Liver (tissue), 3 donors: ENCODE measurements around the gene ENO3.

Experiments used
- FOXA1 ChIP-seq: IDR thresholded peaks from 2 replicates; pipeline ENCODE4 v1.6.1; 2016; ENCODE audit warnings: antibody characterized with exemption
- GABPA ChIP-seq, 2 donors: IDR thresholded peaks in 1 of 2; conservative IDR thresholded peaks in 1 of 2; 2 replicates each; pipeline ENCODE4 v1.6.1; 2016; ENCODE audit warnings: antibody characterized with exemption in 2 of 2, mild to moderate bottlenecking in 1 of 2, moderate library complexity in 1 of 2
- JUND ChIP-seq, 2 donors: IDR thresholded peaks; 2 replicates each; pipeline ENCODE4 v1.6.1; 2016; ENCODE audit warnings: antibody characterized with exemption in 2 of 2
- NR2F2 ChIP-seq: IDR thresholded peaks from 2 replicates; pipeline ENCODE4 v1.6.1; 2016; ENCODE audit warnings: antibody characterized with exemption
- RAD21 ChIP-seq, 2 donors: IDR thresholded peaks; 2 replicates each; pipeline ENCODE4 v1.6.1; 2016; ENCODE audit warnings: antibody characterized with exemption in 2 of 2, mild to moderate bottlenecking in 2 of 2
- RXRA ChIP-seq, 2 donors: IDR thresholded peaks; 2 replicates each; pipeline ENCODE4 v1.6.1; 2017 to 2018; ENCODE audit warnings: antibody characterized with exemption in 2 of 2, mild to moderate bottlenecking in 1 of 2
- SP1 ChIP-seq: IDR thresholded peaks from 2 replicates; pipeline ENCODE4 v1.6.1; 2018; ENCODE audit warnings: antibody characterized with exemption, mild to moderate bottlenecking
- TAF1 ChIP-seq: conservative IDR thresholded peaks from 2 replicates; pipeline ENCODE4 v1.6.1; 2016; ENCODE audit warnings: antibody characterized with exemption, mild to moderate bottlenecking
- TF ChIP-seq, protein P1 (sequence below): fragments of 150-350 bp; IDR thresholded peaks from 2 replicates; pipeline ENCODE4 v1.5.1; 2017; ENCODE audit warnings: improper control_type of control experiment, low read depth, low read length; ENCODE audit not compliant: missing input control
- TF ChIP-seq, protein P2 (sequence below): IDR thresholded peaks from 2 replicates; pipeline ENCODE4 v1.6.1; 2016; ENCODE audit warnings: antibody characterized with exemption, mild to moderate bottlenecking
- TF ChIP-seq, protein P3 (sequence below): IDR thresholded peaks from 2 replicates; pipeline ENCODE4 v1.6.1; 2016; ENCODE audit warnings: antibody characterized with exemption
- TF ChIP-seq, protein P4 (sequence below): IDR thresholded peaks from 2 replicates; pipeline ENCODE4 v1.6.1; 2016; ENCODE audit warnings: antibody characterized with exemption
- TF ChIP-seq, protein P5 (sequence below): IDR thresholded peaks from 2 replicates; pipeline ENCODE4 v1.6.1; 2016; ENCODE audit warnings: antibody characterized with exemption
- donor health status: healthy.
- donor health status: healthy.

DNA sequence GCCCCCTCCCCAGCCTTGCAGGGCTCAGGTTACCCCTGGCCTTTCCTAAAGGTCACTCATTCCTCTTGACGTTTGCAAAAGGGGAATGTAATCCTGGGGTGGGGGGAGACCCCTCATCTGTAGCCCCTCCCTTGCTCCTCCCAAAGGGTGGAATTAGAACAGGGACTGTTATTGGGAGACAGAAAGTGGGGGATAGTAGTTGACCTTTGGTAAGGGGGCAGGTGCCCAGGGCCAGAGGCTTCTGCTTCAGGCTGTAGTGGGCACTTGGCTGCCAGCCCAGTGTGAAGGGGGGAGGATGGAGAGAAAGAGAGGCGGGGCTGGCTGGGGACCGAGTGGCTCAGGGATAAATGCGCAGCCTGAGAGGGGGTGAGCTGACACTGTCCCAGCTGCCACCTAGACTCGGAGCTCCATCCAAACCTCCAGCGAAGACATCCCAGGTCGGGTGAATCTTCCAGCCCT is at the start of gene ENO3:
- TF ChIP-seq FOXA1 = no peak
- TF ChIP-seq SP1 = peak; percentile 81
- TF ChIP-seq, protein P1, sequence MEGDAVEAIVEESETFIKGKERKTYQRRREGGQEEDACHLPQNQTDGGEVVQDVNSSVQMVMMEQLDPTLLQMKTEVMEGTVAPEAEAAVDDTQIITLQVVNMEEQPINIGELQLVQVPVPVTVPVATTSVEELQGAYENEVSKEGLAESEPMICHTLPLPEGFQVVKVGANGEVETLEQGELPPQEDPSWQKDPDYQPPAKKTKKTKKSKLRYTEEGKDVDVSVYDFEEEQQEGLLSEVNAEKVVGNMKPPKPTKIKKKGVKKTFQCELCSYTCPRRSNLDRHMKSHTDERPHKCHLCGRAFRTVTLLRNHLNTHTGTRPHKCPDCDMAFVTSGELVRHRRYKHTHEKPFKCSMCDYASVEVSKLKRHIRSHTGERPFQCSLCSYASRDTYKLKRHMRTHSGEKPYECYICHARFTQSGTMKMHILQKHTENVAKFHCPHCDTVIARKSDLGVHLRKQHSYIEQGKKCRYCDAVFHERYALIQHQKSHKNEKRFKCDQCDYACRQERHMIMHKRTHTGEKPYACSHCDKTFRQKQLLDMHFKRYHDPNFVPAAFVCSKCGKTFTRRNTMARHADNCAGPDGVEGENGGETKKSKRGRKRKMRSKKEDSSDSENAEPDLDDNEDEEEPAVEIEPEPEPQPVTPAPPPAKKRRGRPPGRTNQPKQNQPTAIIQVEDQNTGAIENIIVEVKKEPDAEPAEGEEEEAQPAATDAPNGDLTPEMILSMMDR = no peak
- TF ChIP-seq, protein P2, sequence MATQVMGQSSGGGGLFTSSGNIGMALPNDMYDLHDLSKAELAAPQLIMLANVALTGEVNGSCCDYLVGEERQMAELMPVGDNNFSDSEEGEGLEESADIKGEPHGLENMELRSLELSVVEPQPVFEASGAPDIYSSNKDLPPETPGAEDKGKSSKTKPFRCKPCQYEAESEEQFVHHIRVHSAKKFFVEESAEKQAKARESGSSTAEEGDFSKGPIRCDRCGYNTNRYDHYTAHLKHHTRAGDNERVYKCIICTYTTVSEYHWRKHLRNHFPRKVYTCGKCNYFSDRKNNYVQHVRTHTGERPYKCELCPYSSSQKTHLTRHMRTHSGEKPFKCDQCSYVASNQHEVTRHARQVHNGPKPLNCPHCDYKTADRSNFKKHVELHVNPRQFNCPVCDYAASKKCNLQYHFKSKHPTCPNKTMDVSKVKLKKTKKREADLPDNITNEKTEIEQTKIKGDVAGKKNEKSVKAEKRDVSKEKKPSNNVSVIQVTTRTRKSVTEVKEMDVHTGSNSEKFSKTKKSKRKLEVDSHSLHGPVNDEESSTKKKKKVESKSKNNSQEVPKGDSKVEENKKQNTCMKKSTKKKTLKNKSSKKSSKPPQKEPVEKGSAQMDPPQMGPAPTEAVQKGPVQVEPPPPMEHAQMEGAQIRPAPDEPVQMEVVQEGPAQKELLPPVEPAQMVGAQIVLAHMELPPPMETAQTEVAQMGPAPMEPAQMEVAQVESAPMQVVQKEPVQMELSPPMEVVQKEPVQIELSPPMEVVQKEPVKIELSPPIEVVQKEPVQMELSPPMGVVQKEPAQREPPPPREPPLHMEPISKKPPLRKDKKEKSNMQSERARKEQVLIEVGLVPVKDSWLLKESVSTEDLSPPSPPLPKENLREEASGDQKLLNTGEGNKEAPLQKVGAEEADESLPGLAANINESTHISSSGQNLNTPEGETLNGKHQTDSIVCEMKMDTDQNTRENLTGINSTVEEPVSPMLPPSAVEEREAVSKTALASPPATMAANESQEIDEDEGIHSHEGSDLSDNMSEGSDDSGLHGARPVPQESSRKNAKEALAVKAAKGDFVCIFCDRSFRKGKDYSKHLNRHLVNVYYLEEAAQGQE = peak; percentile 22
- TF ChIP-seq, protein P3, sequence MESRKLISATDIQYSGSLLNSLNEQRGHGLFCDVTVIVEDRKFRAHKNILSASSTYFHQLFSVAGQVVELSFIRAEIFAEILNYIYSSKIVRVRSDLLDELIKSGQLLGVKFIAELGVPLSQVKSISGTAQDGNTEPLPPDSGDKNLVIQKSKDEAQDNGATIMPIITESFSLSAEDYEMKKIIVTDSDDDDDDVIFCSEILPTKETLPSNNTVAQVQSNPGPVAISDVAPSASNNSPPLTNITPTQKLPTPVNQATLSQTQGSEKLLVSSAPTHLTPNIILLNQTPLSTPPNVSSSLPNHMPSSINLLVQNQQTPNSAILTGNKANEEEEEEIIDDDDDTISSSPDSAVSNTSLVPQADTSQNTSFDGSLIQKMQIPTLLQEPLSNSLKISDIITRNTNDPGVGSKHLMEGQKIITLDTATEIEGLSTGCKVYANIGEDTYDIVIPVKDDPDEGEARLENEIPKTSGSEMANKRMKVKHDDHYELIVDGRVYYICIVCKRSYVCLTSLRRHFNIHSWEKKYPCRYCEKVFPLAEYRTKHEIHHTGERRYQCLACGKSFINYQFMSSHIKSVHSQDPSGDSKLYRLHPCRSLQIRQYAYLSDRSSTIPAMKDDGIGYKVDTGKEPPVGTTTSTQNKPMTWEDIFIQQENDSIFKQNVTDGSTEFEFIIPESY = peak; percentile 45
- peak in 1 of 2 donors; percentile 19 for TF ChIP-seq RAD21 (IDR thresholded peaks at IDR 0.05)
- TF ChIP-seq, protein P4, sequence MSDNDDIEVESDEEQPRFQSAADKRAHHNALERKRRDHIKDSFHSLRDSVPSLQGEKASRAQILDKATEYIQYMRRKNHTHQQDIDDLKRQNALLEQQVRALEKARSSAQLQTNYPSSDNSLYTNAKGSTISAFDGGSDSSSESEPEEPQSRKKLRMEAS = no peak
- TF ChIP-seq, protein P5, sequence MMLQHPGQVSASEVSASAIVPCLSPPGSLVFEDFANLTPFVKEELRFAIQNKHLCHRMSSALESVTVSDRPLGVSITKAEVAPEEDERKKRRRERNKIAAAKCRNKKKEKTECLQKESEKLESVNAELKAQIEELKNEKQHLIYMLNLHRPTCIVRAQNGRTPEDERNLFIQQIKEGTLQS = no peak
- TF ChIP-seq RXRA (IDR thresholded peaks at IDR 0.05) = peak; percentile 38 to 58
- TF ChIP-seq JUND (IDR thresholded peaks at IDR 0.05) = peak in 1 of 2 donors; percentile 20
- TF ChIP-seq NR2F2 = peak; percentile 63
- peak; percentile 49 for TF ChIP-seq TAF1
- TF ChIP-seq GABPA (IDR thresholded peaks at IDR 0.05 in 1 of 2, conservative IDR thresholded peaks at IDR 0.05 in 1 of 2) = no peak
